ENCODE results near the gene ASPA.
A peak's percentile ranks its signal among the peaks of the same experiment; 100 is the strongest.
"Not testable (repeated sequence)": the region's sequence is repeated elsewhere in the genome, so short reads cannot be mapped to it uniquely, and the experiment has no call there.

Gene ASPA

GRCh38 chr17:3507869-3508268 is 32.1 kb downstream of the ASPA start:
- DNase-seq (ENCODE audit: low read depth, low spot score), result no peak

- no peak for DNase-seq (ENCODE audit: low read depth, low spot score)
Measured at GRCh38 chr17:3510090-3510489, 34.3 kb downstream of the ASPA start.

- DNase-seq (ENCODE audit: low read depth, low spot score), result no peak
Measured at GRCh38 chr17:3511852-3512504, 36.2 kb downstream of the ASPA start.

GRCh38 chr17:3512505-3513171 is 36.8 kb downstream of the ASPA start:
- DNase-seq (ENCODE audit: low read depth, low spot score), result no peak

- DNase-seq (ENCODE audit: low read depth, low spot score), result no peak
Measured at GRCh38 chr17:3513305-3514035, 37.7 kb downstream of the ASPA start.

- not testable (repeated sequence) for DNase-seq (ENCODE audit: low read depth, low spot score)
Measured at GRCh38 chr17:3514167-3514566, 38.4 kb downstream of the ASPA start.

- no peak for DNase-seq (ENCODE audit: low read depth, low spot score)
Measured at GRCh38 chr17:3514873-3515272, 39.1 kb downstream of the ASPA start.

- not testable (repeated sequence) for DNase-seq (ENCODE audit: low read depth, low spot score)
Measured at GRCh38 chr17:3519472-3519871, 43.7 kb downstream of the ASPA start.

GRCh38 chr17:3524024-3524423 is 48.2 kb downstream of the ASPA start:
- DNase-seq (ENCODE audit: low read depth, low spot score), result no peak

- no peak for DNase-seq (ENCODE audit: low read depth, low spot score)
Measured at GRCh38 chr17:3526491-3526890, 50.7 kb downstream of the ASPA start.

- no peak for DNase-seq (ENCODE audit: low read depth, low spot score)
Measured at GRCh38 chr17:3526971-3527370, 51.2 kb downstream of the ASPA start.

GRCh38 chr17:3527468-3527867 is 51.7 kb downstream of the ASPA start:
- DNase-seq (ENCODE audit: low read depth, low spot score), result no peak

- DNase-seq (ENCODE audit: low read depth, low spot score), result no peak
Measured at GRCh38 chr17:3527896-3528295, 52.1 kb downstream of the ASPA start.

- no peak for DNase-seq (ENCODE audit: low read depth, low spot score)
Measured at GRCh38 chr17:3528403-3528851, 52.6 kb downstream of the ASPA start.

GRCh38 chr17:3528880-3529511 is 53.2 kb downstream of the ASPA start:
- peak; percentile 60 for DNase-seq (ENCODE audit: low read depth, low spot score)

- no peak for DNase-seq (ENCODE audit: low read depth, low spot score)
Measured at GRCh38 chr17:3529817-3530741, 54.3 kb downstream of the ASPA start.

- DNase-seq (ENCODE audit: low read depth, low spot score), result no peak
Measured at GRCh38 chr17:3531266-3532101, 55.7 kb downstream of the ASPA start.

- DNase-seq (ENCODE audit: low read depth, low spot score), result no peak
Measured at GRCh38 chr17:3532106-3532858, 56.5 kb downstream of the ASPA start.

- DNase-seq (ENCODE audit: low read depth, low spot score), result no peak
Measured at GRCh38 chr17:3532859-3533142, 57.0 kb downstream of the ASPA start.

- DNase-seq (ENCODE audit: low read depth, low spot score), result no peak
Measured at GRCh38 chr17:3533752-3534151, 58.0 kb downstream of the ASPA start.
